AG04449 (cell line): Measurements from ENCODE around the gene MIS12.

Experiments
- CTCF ChIA-PET: fragments of 350-600 bp; formaldehyde crosslinking; extraction: SDS; loops from one replicate; lab custom pipeline; 2021; ENCODE audit warnings: antibody characterized with exemption; lab: Yijun Ruan, JAX
- POLR2A ChIA-PET: fragments of 400-600, 350-600 bp; formaldehyde crosslinking; extraction: SDS; loops from one replicate; lab custom pipeline; 2020; ENCODE audit warnings: antibody characterized with exemption, inconsistent platforms; lab: Yijun Ruan, JAX
- DNase-seq: peaks from one replicate; pipeline ENCODE4 v3.0.0-alpha.2; 2010; ENCODE audit warnings: low read depth, low spot score
- H3K4me3 ChIP-seq: 2 replicates; pipeline ENCODE4 v1.5.1; 2011; ENCODE audit warnings: low read depth, mild to moderate bottlenecking, control low read depth, low read length
- TF ChIP-seq, protein P1 (sequence below): IDR thresholded peaks from one replicate; pipeline ENCODE4 v1.5.1; 2011; ENCODE audit warnings: mild to moderate bottlenecking, moderate library complexity, low read length, control low read depth, inconsistent platforms; ENCODE audit not compliant: insufficient read depth; ENCODE audit errors: missing control alignments

The MIS12 gene

DNA sequence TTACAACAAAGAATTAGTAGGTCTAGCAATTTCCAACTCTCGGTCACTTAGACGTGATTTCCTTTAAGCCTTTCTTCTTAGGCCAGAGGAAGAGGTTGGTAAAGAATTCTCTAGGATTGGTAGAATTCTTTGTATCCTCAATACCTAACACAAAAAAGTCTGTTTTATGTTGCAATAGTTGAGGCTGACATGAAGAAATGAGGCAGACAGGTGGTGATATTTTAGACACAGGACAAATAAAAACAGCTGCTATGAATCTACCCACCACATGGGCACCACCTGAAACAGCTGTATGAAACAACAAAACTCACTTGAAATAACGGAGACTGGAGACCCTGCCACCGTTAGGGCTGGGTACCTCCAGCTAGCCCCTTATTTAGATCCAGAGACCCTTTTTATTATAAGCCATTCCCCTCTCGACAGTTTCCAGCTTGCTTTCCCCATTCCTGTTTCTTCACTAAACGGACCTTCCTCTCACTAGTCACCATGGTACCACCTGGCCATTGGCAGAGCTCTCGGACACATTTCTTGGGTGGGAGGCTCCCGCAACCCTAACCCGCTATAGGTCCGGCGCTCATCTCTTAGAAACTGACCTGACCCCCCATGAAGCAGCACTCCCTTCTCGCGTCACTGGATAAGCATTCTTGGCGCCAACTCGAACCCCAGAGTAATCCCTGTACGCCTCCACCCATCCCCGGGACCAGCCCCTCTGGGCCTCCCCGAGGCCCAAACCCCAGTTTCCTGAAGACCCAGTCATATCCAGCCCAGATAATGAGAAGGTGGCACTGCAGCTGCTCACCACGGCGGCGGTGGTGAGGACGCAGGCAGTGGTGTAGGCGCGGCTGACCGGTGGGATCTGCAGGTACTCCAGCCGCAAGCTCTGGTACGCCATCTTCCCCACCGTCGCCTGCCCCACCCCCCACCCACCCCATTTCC lies 828 bp upstream of the MIS12 start, which contains the start of gene DERL2:
Gene DERL2, minus strand, starts transcription at position 909 of the 936 bp plus-strand sequence. Its CDS starts 17 bp downstream, at position 892.
- DNase-seq: no peak
- ChIA-PET POLR2A (interaction anchor here (1.0 to 1.5 kb wide), 6 partner anchors 14 to 41 kb away, joined by 4 to 7 read pairs (median 5); partner anchors contain the start of gene DHX33), CTCF (interaction anchor here (1.0 to 2.8 kb wide), 8 partner anchors 12 to 235 kb away, joined by 3 to 11 read pairs (median 4); partner anchors contain the start of gene C1QBP)
- TF ChIP-seq, protein P1, sequence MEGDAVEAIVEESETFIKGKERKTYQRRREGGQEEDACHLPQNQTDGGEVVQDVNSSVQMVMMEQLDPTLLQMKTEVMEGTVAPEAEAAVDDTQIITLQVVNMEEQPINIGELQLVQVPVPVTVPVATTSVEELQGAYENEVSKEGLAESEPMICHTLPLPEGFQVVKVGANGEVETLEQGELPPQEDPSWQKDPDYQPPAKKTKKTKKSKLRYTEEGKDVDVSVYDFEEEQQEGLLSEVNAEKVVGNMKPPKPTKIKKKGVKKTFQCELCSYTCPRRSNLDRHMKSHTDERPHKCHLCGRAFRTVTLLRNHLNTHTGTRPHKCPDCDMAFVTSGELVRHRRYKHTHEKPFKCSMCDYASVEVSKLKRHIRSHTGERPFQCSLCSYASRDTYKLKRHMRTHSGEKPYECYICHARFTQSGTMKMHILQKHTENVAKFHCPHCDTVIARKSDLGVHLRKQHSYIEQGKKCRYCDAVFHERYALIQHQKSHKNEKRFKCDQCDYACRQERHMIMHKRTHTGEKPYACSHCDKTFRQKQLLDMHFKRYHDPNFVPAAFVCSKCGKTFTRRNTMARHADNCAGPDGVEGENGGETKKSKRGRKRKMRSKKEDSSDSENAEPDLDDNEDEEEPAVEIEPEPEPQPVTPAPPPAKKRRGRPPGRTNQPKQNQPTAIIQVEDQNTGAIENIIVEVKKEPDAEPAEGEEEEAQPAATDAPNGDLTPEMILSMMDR: no peak
- peak within 1 kb of the TSS; percentile 86 for H3K4me3 ChIP-seq

DNA sequence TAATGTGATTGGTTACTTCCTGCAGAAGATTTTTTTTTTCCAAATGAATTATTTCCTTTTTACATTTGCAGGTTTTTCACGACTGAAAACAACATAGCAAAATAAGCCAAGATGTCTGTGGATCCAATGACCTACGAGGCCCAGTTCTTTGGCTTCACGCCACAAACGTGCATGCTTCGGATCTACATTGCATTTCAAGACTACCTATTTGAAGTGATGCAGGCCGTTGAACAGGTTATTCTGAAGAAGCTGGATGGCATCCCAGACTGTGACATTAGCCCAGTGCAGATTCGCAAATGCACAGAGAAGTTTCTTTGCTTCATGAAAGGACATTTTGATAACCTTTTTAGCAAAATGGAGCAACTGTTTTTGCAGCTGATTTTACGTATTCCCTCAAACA lies 2.4 kb downstream of the MIS12 start:
- TF ChIP-seq, protein P1: no peak
- no peak overlapping the region for H3K4me3 ChIP-seq
- ChIA-PET POLR2A (no interaction called here), CTCF (interaction anchor here (1.0 kb wide), 1 partner anchor 12 kb away, joined by 5 read pairs; a partner anchor contains a TSS)
- DNase-seq: no peak

DNA sequence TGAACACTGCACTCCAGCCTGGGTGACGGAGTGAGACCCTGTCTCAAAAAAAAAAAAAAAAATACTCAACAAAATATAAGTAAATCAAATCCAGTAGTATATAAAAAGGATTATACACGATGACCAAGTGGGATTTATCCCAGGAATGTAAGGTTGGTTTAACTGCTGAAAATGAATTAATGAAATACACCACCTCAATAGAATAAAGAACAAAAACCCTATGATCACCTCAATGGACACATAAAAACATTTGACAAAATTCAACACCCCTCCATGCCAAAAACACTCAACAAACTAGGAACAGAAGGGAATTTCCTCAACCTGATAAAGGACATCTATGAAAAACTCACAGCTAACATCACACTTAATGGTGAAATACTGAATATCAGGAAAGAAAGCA lies 6.6 kb downstream of the MIS12 start:
- DNase-seq: no peak
- H3K4me3 ChIP-seq: no peak overlapping the region
- ChIA-PET POLR2A (no interaction called here), CTCF (interaction anchor here (1.2 kb wide), 1 partner anchor 54 kb away, joined by 5 read pairs; the partner anchor contains the start of gene C1QBP)
- TF ChIP-seq, protein P1: no peak

DNA sequence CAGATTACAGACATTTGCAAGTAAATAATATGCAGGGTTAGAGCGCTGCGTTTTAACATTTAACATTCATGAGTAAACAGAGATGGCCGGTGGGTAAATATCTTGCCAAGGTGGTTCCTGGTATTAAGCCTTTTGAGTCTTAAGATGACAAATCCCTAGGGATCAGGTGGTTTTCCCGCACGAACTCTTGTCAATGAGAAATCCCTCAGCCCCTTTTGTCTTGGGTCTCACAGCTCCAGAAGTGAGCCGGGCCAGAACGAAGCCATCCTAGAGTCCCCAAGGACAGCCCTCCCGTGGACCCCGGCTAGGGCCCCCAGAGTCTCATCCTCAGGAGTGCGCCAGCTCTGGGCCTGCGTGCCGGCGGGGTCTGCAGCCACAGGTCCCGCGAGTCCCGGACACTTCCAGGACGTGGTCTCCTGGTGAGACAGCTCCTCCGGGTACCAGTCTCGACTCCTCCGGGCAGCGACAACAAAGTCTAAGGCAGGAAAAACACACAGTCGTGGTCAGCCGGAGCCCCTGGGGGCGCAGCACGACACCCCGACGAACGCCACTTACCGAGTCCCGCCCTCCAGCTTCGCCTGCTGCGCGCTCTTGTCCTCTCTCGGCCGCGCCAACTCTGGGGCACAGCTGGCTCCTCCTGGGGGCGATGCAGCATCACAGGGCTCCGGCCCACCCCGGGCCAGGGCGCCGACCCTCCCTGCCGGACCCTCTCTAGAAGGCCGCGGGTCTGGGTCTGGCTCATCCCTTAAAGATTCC lies 13.3 kb downstream of the MIS12 start:
- DNase-seq: no peak
- CTCF ChIA-PET: interaction anchor here (0.7 to 2.2 kb wide), 4 partner anchors 8 to 14 kb away, joined by 3 to 8 read pairs (median 6); partner anchors contain the start of genes DERL2 and MIS12
- TF ChIP-seq, protein P1: no peak
- POLR2A ChIA-PET: interaction anchor here (0.8 to 3.2 kb wide), 8 partner anchors 8 to 85 kb away, joined by 3 to 15 read pairs (median 6); partner anchors contain the start of genes DERL2, MIS12 and NLRP1
- H3K4me3 ChIP-seq: peak overlapping the region; percentile 77

DNA sequence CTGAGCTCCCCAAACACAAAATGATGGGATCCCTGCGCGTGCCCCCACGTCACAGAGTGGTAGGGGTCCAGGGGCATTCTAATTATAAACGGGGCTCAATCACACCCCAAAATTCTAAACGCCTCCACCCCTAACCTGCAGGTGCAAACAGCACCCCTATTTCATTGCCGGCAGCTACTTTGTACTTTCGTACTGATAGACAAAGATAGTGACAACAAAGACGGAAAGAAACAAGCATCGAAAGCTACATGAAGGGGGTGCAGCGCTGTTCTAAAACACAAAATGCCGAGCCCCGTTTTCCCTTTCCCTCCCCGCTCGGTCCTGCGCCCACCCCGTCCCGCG lies 13.9 kb downstream of the MIS12 start:
- no peak for DNase-seq
- CTCF ChIA-PET: interaction anchor here (1.8 to 2.2 kb wide), 3 partner anchors 9 to 14 kb away, joined by 5 to 8 read pairs (median 7); partner anchors contain the start of genes DERL2 and MIS12
- TF ChIP-seq, protein P1: no peak
- peak overlapping the region; percentile 77 for H3K4me3 ChIP-seq
- POLR2A ChIA-PET: interaction anchor here (0.8 to 3.2 kb wide), 9 partner anchors 8 to 84 kb away, joined by 3 to 15 read pairs (median 6); partner anchors contain the start of genes DERL2, MIS12 and NLRP1
